GM20431 (cell line): ENCODE data around the gene PPP2R1B.
"Not testable (repeated sequence)": the region's sequence is repeated elsewhere in the genome, so short reads cannot be mapped to it uniquely, and the experiment has no call there.

Experiments used
- in situ Hi-C: fragments of 300-500 bp; cut with MseI, MboI; formaldehyde crosslinking; loops from one replicate; pipeline ENCODE4 v1.15.0; 2020; ENCODE audit warnings: low sequenced_read_pairs; ENCODE audit not compliant: unreplicated experiment

PPP2R1B gene

GRCh38 chr11:111729831-111730311, 36.3 kb downstream of the PPP2R1B start:
- in situ Hi-C loops = no loop called here

DNA sequence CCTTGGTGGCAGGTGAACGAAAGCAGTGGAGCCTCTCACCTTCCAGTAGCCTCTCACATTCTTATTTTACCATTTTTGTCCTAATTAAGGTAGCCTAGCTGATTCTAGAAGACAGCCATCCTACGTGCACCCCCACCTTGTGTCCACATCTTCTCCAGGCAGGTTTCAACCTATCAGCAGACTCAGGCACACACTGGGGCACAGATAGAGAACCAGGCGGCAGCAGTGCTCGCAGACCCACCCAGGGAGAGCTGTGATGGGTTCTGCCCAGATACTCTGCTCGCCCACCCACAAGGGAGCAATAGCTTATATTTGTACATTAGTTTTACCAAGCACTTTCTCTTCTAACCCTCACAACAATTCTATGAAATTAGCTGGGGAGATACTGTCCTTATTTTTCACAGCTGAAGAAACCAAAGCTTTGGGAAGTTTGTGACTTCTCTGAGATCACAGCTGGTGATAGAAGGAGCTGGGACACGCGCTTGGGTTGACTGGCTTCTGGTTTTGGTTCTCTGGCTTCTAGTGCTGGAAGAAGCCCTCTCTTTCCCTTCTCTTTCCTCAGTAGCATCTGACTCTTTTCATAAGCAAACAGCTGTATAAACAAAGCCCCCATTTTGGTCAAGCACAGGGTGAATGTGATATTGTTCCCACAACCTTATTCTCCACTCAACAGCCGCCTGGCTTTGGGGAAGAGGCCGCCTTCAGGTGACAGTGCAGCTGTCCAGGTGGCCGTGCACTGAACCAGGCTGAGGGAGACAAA, 36.9 kb downstream of the PPP2R1B start:
- in situ Hi-C loops = no loop called here

DNA sequence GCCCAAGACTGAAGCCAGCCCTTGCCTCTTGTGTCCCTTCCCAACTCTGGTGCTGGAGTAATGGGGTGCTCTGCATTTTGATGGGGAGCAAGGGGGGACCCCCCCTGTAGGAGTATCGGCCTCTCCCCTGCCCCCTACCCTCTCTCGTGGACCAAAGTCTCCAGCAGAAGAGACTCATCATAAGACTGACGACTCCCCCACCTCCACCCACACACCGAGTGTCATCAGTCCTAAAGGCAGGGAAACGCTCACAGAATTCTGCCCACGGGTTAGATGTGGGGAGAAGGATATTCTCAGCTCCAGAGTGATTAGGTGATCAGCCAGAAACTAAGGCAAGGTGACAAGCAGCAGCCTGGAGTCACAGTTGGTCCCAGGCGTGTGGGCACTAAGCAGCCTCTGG, 38.8 kb downstream of the PPP2R1B start:
- in situ Hi-C loops = no loop called here

- in situ Hi-C loops = no loop called here
Measured at GRCh38 chr11:111726301-111726713, 39.9 kb downstream of the PPP2R1B start.

GRCh38 chr11:111725621-111726020, 40.6 kb downstream of the PPP2R1B start:
- in situ Hi-C loops = no loop called here

GRCh38 chr11:111724615-111725129, 41.5 kb downstream of the PPP2R1B start:
- in situ Hi-C loops = no loop called here

GRCh38 chr11:111723595-111723994, 42.6 kb downstream of the PPP2R1B start:
- in situ Hi-C loops = no loop called here

DNA sequence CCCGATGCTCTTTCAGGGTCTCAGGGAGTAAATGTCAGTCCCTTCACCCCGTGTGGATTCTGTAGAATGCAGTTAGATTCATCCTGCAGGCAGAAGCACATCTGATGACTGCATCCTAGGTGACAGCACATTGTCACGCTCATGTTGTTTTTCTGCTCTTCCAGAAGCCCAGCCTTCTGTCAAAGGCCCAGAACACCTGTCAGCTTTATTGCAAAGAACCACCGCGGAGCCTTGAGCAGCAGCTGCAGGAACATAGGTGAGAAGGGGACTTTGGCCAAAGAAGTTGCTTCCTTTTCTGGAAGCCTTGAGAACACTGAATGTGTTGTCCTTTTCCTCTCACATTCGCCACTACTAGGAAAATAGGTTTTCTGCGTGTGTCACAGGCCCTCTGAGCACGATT, 43.7 kb downstream of the PPP2R1B start:
- in situ Hi-C loops = no loop called here

- in situ Hi-C loops = no loop called here
Measured at GRCh38 chr11:111720801-111721494, 45.2 kb downstream of the PPP2R1B start.

- in situ Hi-C loops = no loop called here
Measured at GRCh38 chr11:111719379-111719778, 46.8 kb downstream of the PPP2R1B start.

DNA sequence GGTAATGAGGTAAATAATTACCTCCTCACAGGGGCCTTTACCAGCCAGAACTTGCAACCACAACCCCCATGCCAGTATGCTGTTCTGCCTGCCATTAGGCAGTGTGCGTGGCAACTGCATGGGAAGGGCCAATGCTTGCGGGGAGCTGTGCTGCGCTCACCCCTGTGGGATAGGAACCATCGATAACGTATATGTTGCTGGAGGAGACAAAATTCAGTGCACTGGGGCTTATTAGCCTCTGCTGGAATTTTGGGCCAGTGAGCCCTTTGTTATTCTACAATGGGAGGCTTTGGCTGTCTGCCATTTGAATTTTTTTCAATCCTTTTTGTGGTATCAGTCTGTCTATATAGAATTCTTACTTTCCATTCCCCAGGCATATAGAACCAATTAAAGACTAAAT, 47.3 kb downstream of the PPP2R1B start:
- in situ Hi-C loops = no loop called here

- in situ Hi-C loops = no loop called here
Measured at GRCh38 chr11:111718436-111718835, 47.8 kb downstream of the PPP2R1B start.

GRCh38 chr11:111717660-111718059, 48.5 kb downstream of the PPP2R1B start:
- in situ Hi-C loops = not testable (repeated sequence)

- in situ Hi-C loops = no loop called here
Measured at GRCh38 chr11:111715142-111715816, 50.9 kb downstream of the PPP2R1B start.

- in situ Hi-C loops = no loop called here
Measured at GRCh38 chr11:111714522-111714921, 51.7 kb downstream of the PPP2R1B start.

DNA sequence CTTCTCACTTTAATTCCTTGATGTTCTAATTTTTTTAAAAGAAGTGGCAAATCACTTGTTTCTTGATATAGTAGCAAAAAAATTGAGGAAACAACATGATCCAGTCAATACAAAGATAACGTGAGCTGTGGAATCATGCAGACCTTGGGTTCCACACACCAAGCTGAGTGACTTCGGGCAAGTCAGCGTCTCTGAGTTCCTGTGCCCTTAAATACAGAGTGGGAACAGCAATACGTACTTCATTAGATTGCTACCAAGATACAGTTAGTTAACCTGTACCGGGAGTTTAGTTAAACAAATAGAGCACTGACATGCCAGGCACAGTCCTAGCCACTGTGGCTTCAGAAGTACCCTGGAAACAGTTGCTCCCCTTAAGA, 58.5 kb downstream of the PPP2R1B start:
- in situ Hi-C loops = no loop called here

DNA sequence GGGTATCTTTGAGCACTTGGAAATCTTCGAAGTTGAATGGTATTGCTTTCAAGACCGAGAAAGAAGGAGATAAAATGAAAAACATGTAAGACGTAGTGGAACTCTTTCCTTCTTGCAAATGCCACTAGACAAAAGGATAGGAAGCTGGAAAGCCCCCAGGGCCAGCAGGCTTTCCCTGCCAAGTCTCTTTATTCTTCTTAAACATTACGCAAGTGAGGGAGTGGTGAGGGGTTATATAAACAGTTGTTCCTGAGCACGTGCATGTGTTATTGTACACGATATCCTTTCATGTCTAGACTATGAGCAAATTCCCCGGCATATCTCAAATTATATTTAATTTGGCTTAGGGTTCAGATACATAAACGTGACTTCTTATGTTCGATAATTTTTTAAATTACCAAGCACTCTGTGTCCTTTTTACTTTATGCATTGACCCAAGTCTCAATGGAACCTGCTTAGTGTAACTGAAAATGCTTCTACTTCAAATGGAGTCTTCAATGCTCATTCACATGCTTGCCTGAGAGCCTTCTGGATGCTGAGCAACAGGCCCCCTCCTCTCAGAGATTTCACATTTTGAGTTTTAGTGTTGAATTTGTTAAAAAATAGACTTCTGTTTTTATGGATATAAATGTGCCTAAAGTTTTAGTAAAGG, 59.0 kb downstream of the PPP2R1B start:
- in situ Hi-C loops = no loop called here

DNA sequence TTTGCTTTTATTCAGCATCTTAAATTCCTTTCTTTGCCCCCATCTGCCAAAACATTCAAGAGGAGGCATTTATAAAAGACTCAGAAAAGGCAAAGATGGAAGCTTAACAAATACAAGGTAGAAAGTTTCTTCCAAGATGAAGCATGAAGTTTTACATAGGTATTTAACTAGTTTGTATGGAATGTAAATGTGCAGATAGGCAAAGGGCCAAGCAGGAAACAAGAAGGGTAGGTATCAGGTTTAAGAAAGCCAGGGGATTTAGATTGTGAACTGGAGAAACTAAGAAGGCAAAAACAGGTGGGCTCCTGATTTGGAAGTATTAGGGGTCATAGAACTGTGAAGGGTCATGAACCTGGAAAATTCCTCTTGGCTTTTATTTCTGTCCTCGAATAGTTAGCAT, 62.6 kb downstream of the PPP2R1B start:
- in situ Hi-C loops = no loop called here

- in situ Hi-C loops = no loop called here
Measured at GRCh38 chr11:111702623-111703022, 63.6 kb downstream of the PPP2R1B start.

DNA sequence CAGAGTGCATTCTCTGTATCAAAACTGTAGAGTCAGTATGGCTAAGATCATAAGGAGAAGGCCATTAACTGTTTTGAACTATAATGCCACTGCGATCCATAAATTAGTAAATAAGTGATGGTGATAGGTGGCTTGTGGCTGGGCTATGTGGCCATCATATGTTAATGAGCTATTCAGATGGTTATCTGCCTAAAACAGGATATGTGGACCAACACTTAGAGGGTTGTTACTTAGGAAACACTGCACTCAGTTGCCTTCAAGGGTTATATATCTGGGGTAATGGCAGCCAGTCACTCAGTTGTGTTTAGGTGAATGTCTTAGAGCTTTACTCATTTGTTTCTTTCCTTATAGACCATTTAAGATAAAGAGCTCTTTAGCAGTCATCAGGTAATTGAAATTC, 66.0 kb downstream of the PPP2R1B start:
- in situ Hi-C loops = no loop called here
